Stimulated activated CD8-positive, alpha-beta memory T cell treated with anti-CD3 and anti-CD28 coated beads, Interleukin-12 subunit alpha, Interleukin-12 subunit beta, amount 100 ng/mL, for 24 hours (primary cell): ENCODE results near the gene ZNF184.

Experiments used
- DNase-seq: peaks from one replicate; pipeline ENCODE4 v3.0.0-alpha.2; 2020; ENCODE audit errors: extremely low read depth

ZNF184 gene

GRCh38 chr6:27479319-27480182 lies 6.6 kb upstream of the ZNF184 start:
- DNase-seq: no peak

- no peak for DNase-seq
Observed at GRCh38 chr6:27478706-27479318, 5.9 kb upstream of the ZNF184 start.

GRCh38 chr6:27478141-27478705 lies 5.3 kb upstream of the ZNF184 start:
- no peak for DNase-seq

GRCh38 chr6:27477318-27478013 lies 4.6 kb upstream of the ZNF184 start:
- DNase-seq: no peak

- no peak for DNase-seq
Observed at GRCh38 chr6:27476090-27476489, 3.2 kb upstream of the ZNF184 start.

GRCh38 chr6:27474672-27475071 lies 1.8 kb upstream of the ZNF184 start:
- DNase-seq: no peak

GRCh38 chr6:27474172-27474465 lies 1.2 kb upstream of the ZNF184 start:
- DNase-seq: no peak

GRCh38 chr6:27472182-27472616 lies 706 bp downstream of the ZNF184 start:
- DNase-seq: peak; percentile 3

- DNase-seq: no peak
Observed at GRCh38 chr6:27471365-27472115, 1.4 kb downstream of the ZNF184 start.

GRCh38 chr6:27470023-27470422 lies 2.9 kb downstream of the ZNF184 start:
- DNase-seq: no peak

GRCh38 chr6:27468334-27468733 lies 4.6 kb downstream of the ZNF184 start:
- no peak for DNase-seq

GRCh38 chr6:27452496-27452897 lies 20.4 kb downstream of the ZNF184 start:
- no peak for DNase-seq

- DNase-seq: no peak
Observed at GRCh38 chr6:27451660-27452390, 21.1 kb downstream of the ZNF184 start.

GRCh38 chr6:27448456-27448855 lies 24.4 kb downstream of the ZNF184 start:
- no peak for DNase-seq

GRCh38 chr6:27442932-27443331 lies 30.0 kb downstream of the ZNF184 start:
- no peak for DNase-seq

GRCh38 chr6:27441001-27441400 lies 31.9 kb downstream of the ZNF184 start:
- DNase-seq: no peak

- DNase-seq: no peak
Observed at GRCh38 chr6:27439371-27439770, 33.5 kb downstream of the ZNF184 start.

- no peak for DNase-seq
Observed at GRCh38 chr6:27433714-27434113, 39.2 kb downstream of the ZNF184 start.

GRCh38 chr6:27428966-27429365 lies 43.9 kb downstream of the ZNF184 start:
- DNase-seq: no peak

GRCh38 chr6:27428502-27428901 lies 44.4 kb downstream of the ZNF184 start:
- DNase-seq: no peak

- no peak for DNase-seq
Observed at GRCh38 chr6:27426045-27426620, 46.8 kb downstream of the ZNF184 start.
